PC-9 (cell line): ENCODE data around the gene CD6. TPM values are rescaled to one million over a fixed set of nuclear protein-coding genes. Genes with fewer than 3 reads are reported as not detected.

Source experiments
- BruUV-seq: library from RNA; stranded (reverse); fragments of 400-500 nt; replicated peaks from 2 replicates; lab custom pipeline; 2021; lab: Mats Ljungman, UMichigan
- CTCF ChIA-PET: fragments of 300-600 bp; sonication (Branson Sonifier 250); formaldehyde crosslinking; loops from one replicate; lab custom pipeline; 2022; ENCODE audit warnings: antibody characterized with exemption; lab: Charles Lee
- POLR2A ChIA-PET: fragments of 300-600 bp; sonication (Branson Sonifier 250); formaldehyde crosslinking; loops from one replicate; lab custom pipeline; 2022; ENCODE audit warnings: antibody characterized with exemption; ENCODE audit not compliant: unreplicated experiment; lab: Charles Lee
- DNase-seq, 2 experiments: peaks; one replicate each; pipeline versions ENCODE4 v3.0.0 to v3.0.0-alpha.2; 2015 to 2022; ENCODE audit warnings: mixed read lengths in 1 of 2
- H2AFZ ChIP-seq: fragments of 200-600 bp; sonication (generic); 2 replicates; pipeline ENCODE4 v1.8.1; 2017; ENCODE audit warnings: antibody characterized with exemption
- H3F3A ChIP-seq: fragments of 200-600 bp; sonication (generic); 2 replicates; pipeline ENCODE4 v1.8.1; 2017; ENCODE audit warnings: antibody characterized with exemption, mild to moderate bottlenecking, low read depth; ENCODE audit not compliant: insufficient read depth
- H3K27ac ChIP-seq: fragments of 200-600 bp; sonication (generic); 2 replicates; pipeline ENCODE4 v1.6.1; 2016; ENCODE audit warnings: mixed run types
- H3K27me3 ChIP-seq: fragments of 200-600 bp; sonication (generic); 2 replicates; pipeline ENCODE4 v1.6.1; 2016; ENCODE audit warnings: low read depth, mixed run types; ENCODE audit not compliant: insufficient read depth
- H3K36me3 ChIP-seq: fragments of 200-600 bp; sonication (generic); 2 replicates; pipeline ENCODE4 v1.6.1; 2016; ENCODE audit warnings: low read depth, mixed run types
- H3K4me1 ChIP-seq: fragments of 200-600 bp; sonication (generic); replicated peaks from 2 replicates; pipeline ENCODE4 v1.6.1; 2016; ENCODE audit warnings: mixed run types; ENCODE audit not compliant: insufficient read depth
- H3K4me2 ChIP-seq: fragments of 200-600 bp; sonication (generic); 2 replicates; pipeline ENCODE4 v1.6.1; 2017; ENCODE audit warnings: mixed run types
- H3K4me3 ChIP-seq: fragments of 200-600 bp; sonication (generic); 2 replicates; pipeline ENCODE4 v1.6.1; 2016; ENCODE audit warnings: mixed run types
- H3K79me2 ChIP-seq: fragments of 200-600 bp; sonication (generic); 2 replicates; pipeline ENCODE4 v1.6.1; 2017; ENCODE audit warnings: low read depth, mixed run types
- H3K9me2 ChIP-seq: fragments of 200-600 bp; sonication (generic); 2 replicates; pipeline ENCODE4 v1.8.1; 2017; ENCODE audit warnings: mild to moderate bottlenecking; ENCODE audit not compliant: insufficient read depth
- H3K9me3 ChIP-seq: fragments of 200-600 bp; sonication (generic); 2 replicates; pipeline ENCODE4 v1.8.1; 2016; ENCODE audit warnings: low read depth; ENCODE audit not compliant: insufficient read depth
- H4K20me1 ChIP-seq: fragments of 200-600 bp; sonication (generic); 2 replicates; pipeline ENCODE4 v1.8.1; 2017; ENCODE audit not compliant: insufficient read depth
- EZH2 ChIP-seq: fragments of 200-600 bp; sonication (generic); IDR thresholded peaks from 2 replicates; pipeline ENCODE4 v1.8.0; 2017; ENCODE audit warnings: antibody characterized with exemption, low read depth
- intact Hi-C: fragments of 100-400 bp; cut with micrococcal nuclease; formaldehyde crosslinking; loops from one replicate; pipeline ENCODE4 v1.10.0; 2022; ENCODE audit not compliant: unreplicated experiment
- total RNA-seq: library from RNA; stranded (reverse); gene quantifications from 2 replicates; pipeline ENCODE4 v1.2.3, GENCODE V29; 2021
- TF ChIP-seq, protein P1 (sequence below): fragments of 200-600 bp; sonication (generic); conservative IDR thresholded peaks from 2 replicates; pipeline ENCODE4 v1.6.1; 2017; ENCODE audit warnings: mixed run types, antibody characterized with exemption, mild to moderate bottlenecking, moderate library complexity

Gene CD6
- total RNA-seq, 1 experiment from 2014 or later = 0.74 TPM

DNA sequence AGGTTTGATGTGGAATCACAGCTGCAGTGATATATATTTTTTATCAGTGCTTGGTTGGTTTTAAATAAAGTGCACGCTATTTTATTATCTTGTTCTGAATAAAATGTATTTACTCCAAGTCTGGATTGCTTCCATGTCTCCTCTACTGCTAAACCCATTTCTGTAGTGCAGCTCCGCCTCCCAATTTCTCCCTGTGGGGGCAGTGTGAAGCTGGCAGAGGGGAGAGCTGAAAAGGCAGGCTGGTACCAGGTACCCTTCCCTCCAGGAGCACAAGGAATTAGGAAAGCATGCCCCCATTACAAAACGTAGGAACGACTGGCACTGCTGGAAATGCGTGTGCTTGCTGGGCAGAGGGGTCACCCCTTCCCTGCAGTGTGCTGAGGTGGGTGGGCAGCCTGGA lies 48.2 kb upstream of the CD6 start:
- no peak for DNase-seq
- H2AFZ ChIP-seq = no peak overlapping the region
- no peaks in the 10 kb centered on the region for H3K9me2 ChIP-seq
- H3F3A ChIP-seq = peaks cover 12% of the 10 kb centered on the region; the same call in 1 of the 2 replicates
- no peaks in the 10 kb centered on the region for H3K9me3 ChIP-seq
- CTCF ChIA-PET = interaction anchor here (0.6 kb wide), 1 partner anchor 23 kb away, joined by 3 read pairs; no protein-coding TSS in a partner anchor
- intact Hi-C loops = loop anchor here (10.0 kb wide), 1 partner anchor 941 kb away; no protein-coding TSS in a partner anchor
- H3K4me2 ChIP-seq = peak overlapping the region; percentile 91
- TF ChIP-seq, protein P1, sequence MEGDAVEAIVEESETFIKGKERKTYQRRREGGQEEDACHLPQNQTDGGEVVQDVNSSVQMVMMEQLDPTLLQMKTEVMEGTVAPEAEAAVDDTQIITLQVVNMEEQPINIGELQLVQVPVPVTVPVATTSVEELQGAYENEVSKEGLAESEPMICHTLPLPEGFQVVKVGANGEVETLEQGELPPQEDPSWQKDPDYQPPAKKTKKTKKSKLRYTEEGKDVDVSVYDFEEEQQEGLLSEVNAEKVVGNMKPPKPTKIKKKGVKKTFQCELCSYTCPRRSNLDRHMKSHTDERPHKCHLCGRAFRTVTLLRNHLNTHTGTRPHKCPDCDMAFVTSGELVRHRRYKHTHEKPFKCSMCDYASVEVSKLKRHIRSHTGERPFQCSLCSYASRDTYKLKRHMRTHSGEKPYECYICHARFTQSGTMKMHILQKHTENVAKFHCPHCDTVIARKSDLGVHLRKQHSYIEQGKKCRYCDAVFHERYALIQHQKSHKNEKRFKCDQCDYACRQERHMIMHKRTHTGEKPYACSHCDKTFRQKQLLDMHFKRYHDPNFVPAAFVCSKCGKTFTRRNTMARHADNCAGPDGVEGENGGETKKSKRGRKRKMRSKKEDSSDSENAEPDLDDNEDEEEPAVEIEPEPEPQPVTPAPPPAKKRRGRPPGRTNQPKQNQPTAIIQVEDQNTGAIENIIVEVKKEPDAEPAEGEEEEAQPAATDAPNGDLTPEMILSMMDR = no peak
- no peak overlapping the region for H3K27ac ChIP-seq
- BruUV-seq = no TSS peak
- POLR2A ChIA-PET = no interaction called here
- peaks cover 18% of the 10 kb centered on the region for H3K4me1 ChIP-seq
- 0 out of 2 replicates have a peak, but pooled peaks cover 19% of the 10 kb centered on the region for H3K36me3 ChIP-seq
- H3K79me2 ChIP-seq = peaks cover 12% of the 10 kb centered on the region
- H4K20me1 ChIP-seq = 0 out of 2 replicates have a peak, but pooled peaks cover 4% of the 10 kb centered on the region
- no peak overlapping the region for H3K4me3 ChIP-seq
- no peaks in the 10 kb centered on the region for H3K27me3 ChIP-seq

DNA sequence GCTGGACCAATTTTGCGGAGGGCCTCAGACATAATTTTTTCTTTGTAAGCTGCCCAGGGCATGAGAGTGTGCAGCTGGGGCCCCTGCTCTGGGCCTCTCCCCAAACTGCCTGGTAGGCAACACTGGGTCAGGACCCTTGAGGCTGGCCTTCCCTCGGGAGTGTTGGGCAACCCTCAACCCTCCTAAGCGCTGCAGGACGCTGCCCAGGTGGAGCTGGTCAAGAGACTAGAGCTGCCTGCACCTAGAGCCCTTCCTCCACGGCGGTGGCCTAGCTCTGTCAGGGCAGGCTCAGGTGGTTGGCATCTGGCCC lies 47.7 kb upstream of the CD6 start:
- Histone ChIP-seq H3F3A (peaks cover 12% of the 10 kb centered on the region; the same call in 1 of the 2 replicates), H3K79me2 (peaks cover 7% of the 10 kb centered on the region), H2AFZ (peak overlapping the region; percentile 84), H3K9me3 (no peaks in the 10 kb centered on the region), H3K27me3 (no peaks in the 10 kb centered on the region), H3K4me3 (peak overlapping the region; percentile 74; the same call in 1 of the 2 replicates), H3K9me2 (no peaks in the 10 kb centered on the region), H3K27ac (no peak overlapping the region), H3K4me2 (peak overlapping the region; percentile 91), H3K36me3 (0 out of 2 replicates have a peak, but pooled peaks cover 19% of the 10 kb centered on the region), H3K4me1 (peaks cover 16% of the 10 kb centered on the region), H4K20me1 (0 out of 2 replicates have a peak, but pooled peaks cover 4% of the 10 kb centered on the region)
- BruUV-seq = no TSS peak
- DNase-seq = no peak
- ChIA-PET CTCF (interaction anchor here (0.6 kb wide), 1 partner anchor 24 kb away, joined by 3 read pairs; no protein-coding TSS in a partner anchor), POLR2A (no interaction called here)
- TF ChIP-seq, protein P1 = no peak
- no peak for TF ChIP-seq EZH2
- intact Hi-C loops = loop anchor here (1.0 to 10.0 kb wide), 4 partner anchors 7 to 941 kb away; partner anchors contain the start of gene CD6

DNA sequence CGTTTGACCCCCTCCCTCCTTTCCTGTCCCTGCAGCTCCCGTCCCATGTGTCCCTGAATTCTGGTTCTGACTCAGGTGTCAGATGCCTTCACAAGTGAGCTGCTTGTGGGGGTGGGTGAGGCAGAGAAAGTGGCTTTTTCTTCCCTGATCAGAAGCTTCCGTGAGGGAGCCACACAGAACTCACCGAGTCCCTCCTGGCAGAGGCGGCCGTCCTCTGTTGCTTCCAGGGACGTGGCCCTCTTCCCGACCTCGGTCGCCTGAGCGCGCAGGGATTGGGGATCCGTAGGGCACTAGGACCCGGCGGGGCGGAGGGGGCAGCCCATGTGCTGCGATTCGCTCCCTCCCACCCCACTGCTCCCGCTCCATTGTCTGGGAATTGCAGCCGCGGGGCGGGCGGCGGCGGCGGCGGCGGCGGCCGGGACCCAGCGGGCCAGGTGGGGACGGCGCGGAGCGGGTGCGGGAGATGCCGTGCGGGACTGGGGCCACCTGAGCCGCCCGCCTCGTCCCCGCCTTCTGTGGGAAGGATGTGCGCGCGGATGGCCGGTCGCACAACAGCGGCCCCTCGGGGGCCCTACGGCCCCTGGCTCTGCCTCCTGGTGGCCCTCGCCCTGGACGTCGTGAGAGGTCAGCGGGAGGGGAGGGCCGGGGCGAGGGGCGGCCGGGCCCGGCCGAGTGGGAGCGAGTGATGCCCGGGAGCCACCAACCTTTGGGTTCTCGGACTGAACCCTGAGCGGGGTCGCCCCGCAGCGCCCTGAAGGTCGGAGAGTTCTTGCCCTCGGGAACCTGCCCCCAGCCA lies 47.2 kb upstream of the CD6 start, which contains the start of gene TMEM132A:
Gene TMEM132A (plus strand): TSS at position 351 of the 796 bp plus-strand sequence. CDS start 174 bp downstream, at position 525.
- CTCF ChIA-PET = interaction anchor here (0.6 kb wide), 1 partner anchor 24 kb away, joined by 3 read pairs; no protein-coding TSS in a partner anchor
- Histone ChIP-seq H3K9me2 (no peaks in the 10 kb centered on the region), H3K9me3 (no peaks in the 10 kb centered on the region), H3F3A (peaks cover 12% of the 10 kb centered on the region; the same call in 1 of the 2 replicates), H3K27me3 (no peaks in the 10 kb centered on the region), H3K4me1 (peaks cover 13% of the 10 kb centered on the region), H3K4me2 (peak within 1 kb of the TSS; percentile 91), H3K27ac (no peak within 1 kb of the TSS), H3K36me3 (0 out of 2 replicates have a peak, but pooled peaks cover 18% of the 10 kb centered on the region), H3K4me3 (peak within 1 kb of the TSS; percentile 74), H4K20me1 (0 out of 2 replicates have a peak, but pooled peaks cover 3% of the 10 kb centered on the region), H2AFZ (peak within 1 kb of the TSS; percentile 84), H3K79me2 (peaks cover 2% of the 10 kb centered on the region)
- POLR2A ChIA-PET = no interaction called here
- DNase-seq = peak; percentile 47 to 78
- intact Hi-C loops = loop anchor here (1.0 to 10.0 kb wide), 4 partner anchors 8 to 940 kb away; partner anchors contain the start of gene CD6
- no TSS peak for BruUV-seq
- TF ChIP-seq, protein P1 = no peak
- no peak for TF ChIP-seq EZH2
